GM23338 (cell line): ENCODE results near the gene UBE2V1. TPM values are rescaled to one million over a fixed set of nuclear protein-coding genes. Genes with fewer than 3 reads are reported as not detected.

Source experiments
- ATAC-seq: fragments of 200-7000 bp; cut with Tn5 transposase; 3 replicates; pipeline ENCODE4 v1.9.1; 2020
- DNase-seq: peaks from one replicate; pipeline ENCODE4 v3.0.0-alpha.2; 2015; ENCODE audit warnings: low spot score
- H2AFZ ChIP-seq: fragments of 200-600 bp; sonication (generic); 2 replicates; pipeline ENCODE4 v1.8.0; 2016; ENCODE audit warnings: antibody characterized with exemption, mild to moderate bottlenecking, moderate library complexity
- H3F3A ChIP-seq: fragments of 200-600 bp; sonication (generic); replicated peaks from 2 replicates; pipeline ENCODE4 v1.8.0; 2017; ENCODE audit warnings: antibody characterized with exemption, mixed run types, low read depth
- H3K27ac ChIP-seq: fragments of 200-600 bp; sonication (generic); 2 replicates; pipeline ENCODE4 v1.6.1; 2016; ENCODE audit warnings: low read depth
- H3K27me3 ChIP-seq: fragments of 200-600 bp; sonication (generic); 2 replicates; pipeline ENCODE4 v1.8.0; 2016; ENCODE audit warnings: mild to moderate bottlenecking, mixed run types, moderate library complexity; ENCODE audit not compliant: insufficient read depth
- H3K36me3 ChIP-seq: fragments of 200-600 bp; sonication (generic); 2 replicates; pipeline ENCODE4 v1.8.0; 2016; ENCODE audit warnings: mild to moderate bottlenecking; ENCODE audit not compliant: insufficient read depth
- H3K4me1 ChIP-seq: fragments of 200-600 bp; sonication (generic); 2 replicates; pipeline ENCODE4 v1.8.0; 2016; ENCODE audit warnings: mild to moderate bottlenecking, moderate library complexity; ENCODE audit not compliant: insufficient read depth
- H3K4me2 ChIP-seq: fragments of 200-600 bp; sonication (generic); 2 replicates; pipeline ENCODE4 v1.7.1; 2017; ENCODE audit warnings: mixed run types
- H3K4me3 ChIP-seq: fragments of 200-600 bp; sonication (generic); 2 replicates; pipeline ENCODE4 v1.6.1; 2016; ENCODE audit warnings: mixed run types
- H3K79me2 ChIP-seq: fragments of 200-600 bp; sonication (generic); replicated peaks from 2 replicates; pipeline ENCODE4 v1.8.0; 2017; ENCODE audit warnings: mild to moderate bottlenecking; ENCODE audit not compliant: insufficient read depth
- H3K9me2 ChIP-seq: fragments of 200-600 bp; sonication (generic); 2 replicates; pipeline ENCODE4 v1.8.0; 2017; ENCODE audit not compliant: insufficient read depth
- H4K20me1 ChIP-seq: fragments of 200-600 bp; sonication (generic); replicated peaks from 2 replicates; pipeline ENCODE4 v1.8.0; 2017; ENCODE audit warnings: mild to moderate bottlenecking; ENCODE audit not compliant: insufficient read depth
- H3K27ac Mint-ChIP-seq: 2 replicates; pipeline ENCODE4 v1.8.0; 2020; ENCODE audit warnings: inconsistent platforms, mild to moderate bottlenecking, moderate library complexity, mixed read lengths
- H3K27me3 Mint-ChIP-seq: 3 replicates; pipeline ENCODE4 v1.8.0; 2022; ENCODE audit warnings: low read depth, mild to moderate bottlenecking, moderate library complexity, mixed read lengths, inconsistent platforms; ENCODE audit not compliant: insufficient read depth, poor library complexity
- H3K36me3 Mint-ChIP-seq: 3 replicates; pipeline ENCODE4 v1.8.0; 2021; ENCODE audit warnings: low read depth, mild to moderate bottlenecking, inconsistent platforms, moderate library complexity, mixed read lengths
- H3K4me1 Mint-ChIP-seq: 3 replicates; pipeline ENCODE4 v1.8.0; 2020; ENCODE audit warnings: mild to moderate bottlenecking, inconsistent platforms, mixed read lengths
- H3K4me3 Mint-ChIP-seq: 3 replicates; pipeline ENCODE4 v1.8.0; 2021; ENCODE audit warnings: moderate library complexity, mild to moderate bottlenecking, inconsistent platforms, mixed read lengths
- H3K9me3 Mint-ChIP-seq: 3 replicates; pipeline ENCODE4 v1.8.0; 2020; ENCODE audit warnings: moderate library complexity, mild to moderate bottlenecking, inconsistent platforms, mixed read lengths
- CREB1 ChIP-seq: fragments of 250-450 bp; sonication (Bioruptor Pico); IDR thresholded peaks from 2 replicates; pipeline ENCODE4 v1.5.0; 2020; ENCODE audit warnings: low read depth, mild to moderate bottlenecking, moderate library complexity
- EZH2phosphoT487 ChIP-seq: fragments of 200-600 bp; sonication (generic); IDR thresholded peaks from one replicate; pipeline ENCODE4 v1.8.1; 2018; ENCODE audit warnings: antibody characterized with exemption; ENCODE audit not compliant: unreplicated experiment
- NANOG ChIP-seq: IDR thresholded peaks from 2 replicates; pipeline ENCODE4 v1.6.1; 2016; ENCODE audit warnings: antibody characterized with exemption, borderline replicate concordance
- POLR2AphosphoS5 ChIP-seq: IDR thresholded peaks from 2 replicates; pipeline ENCODE4 v1.6.1; 2016; ENCODE audit warnings: antibody characterized with exemption, low read depth
- ZNF114 ChIP-seq: fragments of 250-450 bp; sonication (Bioruptor Pico); IDR thresholded peaks from 2 replicates; pipeline ENCODE4 v1.5.0; 2020; ENCODE audit warnings: mild to moderate bottlenecking, moderate library complexity
- ZNF331 ChIP-seq: fragments of 250-450 bp; sonication (Bioruptor Pico); IDR thresholded peaks from 2 replicates; pipeline ENCODE4 v1.5.0; 2020; ENCODE audit warnings: low read depth, mild to moderate bottlenecking, moderate library complexity
- polyA plus RNA-seq: library from polyadenylated mRNA; unstranded; fragments of >200 nt; fragmentation: Nextera tagmentation; extraction: Ambion mirVana; gene quantifications from 2 replicates; pipeline ENCODE4 v1.2.1, GENCODE V29; 2016
- total RNA-seq: library from RNA; depleted of rRNA; stranded (reverse); fragments of >200 nt; shearing (Covaris generic); gene quantifications from 2 replicates; pipeline ENCODE4 v1.2.3, GENCODE V29; 2014
- TF ChIP-seq, protein P1 (sequence below): IDR thresholded peaks from one replicate; pipeline ENCODE4 v1.6.1; 2018; ENCODE audit warnings: antibody characterized with exemption; ENCODE audit not compliant: unreplicated experiment
- TF ChIP-seq, protein P2 (sequence below): IDR thresholded peaks from 2 replicates; pipeline ENCODE4 v1.6.1; 2016; ENCODE audit warnings: antibody characterized with exemption
- TF ChIP-seq, protein P3 (sequence below), 2 experiments: fragments of 200-600 bp in 1 of 2; sonication (generic) in 1 of 2; conservative IDR thresholded peaks; 2 replicates each; pipeline versions ENCODE4 v1.5.1 to v1.6.1; 2016 to 2017; ENCODE audit warnings: antibody characterized with exemption in 2 of 2, low read depth in 2 of 2, mild to moderate bottlenecking in 2 of 2, moderate library complexity in 1 of 2
- TF ChIP-seq, protein P4 (sequence below): fragments of 250-450 bp; sonication (Bioruptor Pico); IDR thresholded peaks from 2 replicates; pipeline ENCODE4 v1.5.0; 2020; ENCODE audit warnings: mild to moderate bottlenecking, moderate library complexity

UBE2V1 gene
- total and polyA plus RNA-seq, 2 experiments from 2014 or later: 105 to 302 TPM

DNA sequence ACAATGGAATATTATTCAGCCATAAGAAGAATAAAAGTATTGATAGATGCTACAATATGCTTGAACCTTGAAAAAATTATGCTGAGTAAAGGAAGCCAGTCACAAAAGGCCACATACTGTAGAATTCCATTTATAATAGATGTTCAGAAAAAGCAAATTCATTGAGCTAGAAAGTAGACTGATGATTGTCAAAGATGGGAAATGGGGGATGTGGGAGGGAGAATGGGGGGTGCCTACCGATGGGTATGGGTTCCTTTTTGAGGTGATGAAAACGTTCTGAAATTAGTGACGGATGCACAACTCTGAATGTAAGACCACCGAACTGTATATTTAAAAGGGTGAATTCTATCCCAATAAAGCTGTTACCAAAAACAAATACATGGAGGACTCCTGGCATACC lies 18.4 kb downstream of the UBE2V1 start:
- peaks cover 18% of the 10 kb centered on the region for H3K4me1 Mint-ChIP-seq
- TF ChIP-seq, protein P1, sequence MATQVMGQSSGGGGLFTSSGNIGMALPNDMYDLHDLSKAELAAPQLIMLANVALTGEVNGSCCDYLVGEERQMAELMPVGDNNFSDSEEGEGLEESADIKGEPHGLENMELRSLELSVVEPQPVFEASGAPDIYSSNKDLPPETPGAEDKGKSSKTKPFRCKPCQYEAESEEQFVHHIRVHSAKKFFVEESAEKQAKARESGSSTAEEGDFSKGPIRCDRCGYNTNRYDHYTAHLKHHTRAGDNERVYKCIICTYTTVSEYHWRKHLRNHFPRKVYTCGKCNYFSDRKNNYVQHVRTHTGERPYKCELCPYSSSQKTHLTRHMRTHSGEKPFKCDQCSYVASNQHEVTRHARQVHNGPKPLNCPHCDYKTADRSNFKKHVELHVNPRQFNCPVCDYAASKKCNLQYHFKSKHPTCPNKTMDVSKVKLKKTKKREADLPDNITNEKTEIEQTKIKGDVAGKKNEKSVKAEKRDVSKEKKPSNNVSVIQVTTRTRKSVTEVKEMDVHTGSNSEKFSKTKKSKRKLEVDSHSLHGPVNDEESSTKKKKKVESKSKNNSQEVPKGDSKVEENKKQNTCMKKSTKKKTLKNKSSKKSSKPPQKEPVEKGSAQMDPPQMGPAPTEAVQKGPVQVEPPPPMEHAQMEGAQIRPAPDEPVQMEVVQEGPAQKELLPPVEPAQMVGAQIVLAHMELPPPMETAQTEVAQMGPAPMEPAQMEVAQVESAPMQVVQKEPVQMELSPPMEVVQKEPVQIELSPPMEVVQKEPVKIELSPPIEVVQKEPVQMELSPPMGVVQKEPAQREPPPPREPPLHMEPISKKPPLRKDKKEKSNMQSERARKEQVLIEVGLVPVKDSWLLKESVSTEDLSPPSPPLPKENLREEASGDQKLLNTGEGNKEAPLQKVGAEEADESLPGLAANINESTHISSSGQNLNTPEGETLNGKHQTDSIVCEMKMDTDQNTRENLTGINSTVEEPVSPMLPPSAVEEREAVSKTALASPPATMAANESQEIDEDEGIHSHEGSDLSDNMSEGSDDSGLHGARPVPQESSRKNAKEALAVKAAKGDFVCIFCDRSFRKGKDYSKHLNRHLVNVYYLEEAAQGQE: no peak
- TF ChIP-seq EZH2phosphoT487: no peak
- no peak for TF ChIP-seq POLR2AphosphoS5
- TF ChIP-seq, protein P2, sequence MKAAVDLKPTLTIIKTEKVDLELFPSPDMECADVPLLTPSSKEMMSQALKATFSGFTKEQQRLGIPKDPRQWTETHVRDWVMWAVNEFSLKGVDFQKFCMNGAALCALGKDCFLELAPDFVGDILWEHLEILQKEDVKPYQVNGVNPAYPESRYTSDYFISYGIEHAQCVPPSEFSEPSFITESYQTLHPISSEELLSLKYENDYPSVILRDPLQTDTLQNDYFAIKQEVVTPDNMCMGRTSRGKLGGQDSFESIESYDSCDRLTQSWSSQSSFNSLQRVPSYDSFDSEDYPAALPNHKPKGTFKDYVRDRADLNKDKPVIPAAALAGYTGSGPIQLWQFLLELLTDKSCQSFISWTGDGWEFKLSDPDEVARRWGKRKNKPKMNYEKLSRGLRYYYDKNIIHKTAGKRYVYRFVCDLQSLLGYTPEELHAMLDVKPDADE: no peak
- TF ChIP-seq, protein P3, sequence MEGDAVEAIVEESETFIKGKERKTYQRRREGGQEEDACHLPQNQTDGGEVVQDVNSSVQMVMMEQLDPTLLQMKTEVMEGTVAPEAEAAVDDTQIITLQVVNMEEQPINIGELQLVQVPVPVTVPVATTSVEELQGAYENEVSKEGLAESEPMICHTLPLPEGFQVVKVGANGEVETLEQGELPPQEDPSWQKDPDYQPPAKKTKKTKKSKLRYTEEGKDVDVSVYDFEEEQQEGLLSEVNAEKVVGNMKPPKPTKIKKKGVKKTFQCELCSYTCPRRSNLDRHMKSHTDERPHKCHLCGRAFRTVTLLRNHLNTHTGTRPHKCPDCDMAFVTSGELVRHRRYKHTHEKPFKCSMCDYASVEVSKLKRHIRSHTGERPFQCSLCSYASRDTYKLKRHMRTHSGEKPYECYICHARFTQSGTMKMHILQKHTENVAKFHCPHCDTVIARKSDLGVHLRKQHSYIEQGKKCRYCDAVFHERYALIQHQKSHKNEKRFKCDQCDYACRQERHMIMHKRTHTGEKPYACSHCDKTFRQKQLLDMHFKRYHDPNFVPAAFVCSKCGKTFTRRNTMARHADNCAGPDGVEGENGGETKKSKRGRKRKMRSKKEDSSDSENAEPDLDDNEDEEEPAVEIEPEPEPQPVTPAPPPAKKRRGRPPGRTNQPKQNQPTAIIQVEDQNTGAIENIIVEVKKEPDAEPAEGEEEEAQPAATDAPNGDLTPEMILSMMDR (conservative IDR thresholded peaks at IDR 0.05; ENCODE audit: low read depth in 2 of 2): no peak
- TF ChIP-seq NANOG: no peak
- no peak for TF ChIP-seq ZNF331 (CRISPR knock-in tag)
- no peak for TF ChIP-seq ZNF114 (CRISPR knock-in tag)
- TF ChIP-seq, protein P4, sequence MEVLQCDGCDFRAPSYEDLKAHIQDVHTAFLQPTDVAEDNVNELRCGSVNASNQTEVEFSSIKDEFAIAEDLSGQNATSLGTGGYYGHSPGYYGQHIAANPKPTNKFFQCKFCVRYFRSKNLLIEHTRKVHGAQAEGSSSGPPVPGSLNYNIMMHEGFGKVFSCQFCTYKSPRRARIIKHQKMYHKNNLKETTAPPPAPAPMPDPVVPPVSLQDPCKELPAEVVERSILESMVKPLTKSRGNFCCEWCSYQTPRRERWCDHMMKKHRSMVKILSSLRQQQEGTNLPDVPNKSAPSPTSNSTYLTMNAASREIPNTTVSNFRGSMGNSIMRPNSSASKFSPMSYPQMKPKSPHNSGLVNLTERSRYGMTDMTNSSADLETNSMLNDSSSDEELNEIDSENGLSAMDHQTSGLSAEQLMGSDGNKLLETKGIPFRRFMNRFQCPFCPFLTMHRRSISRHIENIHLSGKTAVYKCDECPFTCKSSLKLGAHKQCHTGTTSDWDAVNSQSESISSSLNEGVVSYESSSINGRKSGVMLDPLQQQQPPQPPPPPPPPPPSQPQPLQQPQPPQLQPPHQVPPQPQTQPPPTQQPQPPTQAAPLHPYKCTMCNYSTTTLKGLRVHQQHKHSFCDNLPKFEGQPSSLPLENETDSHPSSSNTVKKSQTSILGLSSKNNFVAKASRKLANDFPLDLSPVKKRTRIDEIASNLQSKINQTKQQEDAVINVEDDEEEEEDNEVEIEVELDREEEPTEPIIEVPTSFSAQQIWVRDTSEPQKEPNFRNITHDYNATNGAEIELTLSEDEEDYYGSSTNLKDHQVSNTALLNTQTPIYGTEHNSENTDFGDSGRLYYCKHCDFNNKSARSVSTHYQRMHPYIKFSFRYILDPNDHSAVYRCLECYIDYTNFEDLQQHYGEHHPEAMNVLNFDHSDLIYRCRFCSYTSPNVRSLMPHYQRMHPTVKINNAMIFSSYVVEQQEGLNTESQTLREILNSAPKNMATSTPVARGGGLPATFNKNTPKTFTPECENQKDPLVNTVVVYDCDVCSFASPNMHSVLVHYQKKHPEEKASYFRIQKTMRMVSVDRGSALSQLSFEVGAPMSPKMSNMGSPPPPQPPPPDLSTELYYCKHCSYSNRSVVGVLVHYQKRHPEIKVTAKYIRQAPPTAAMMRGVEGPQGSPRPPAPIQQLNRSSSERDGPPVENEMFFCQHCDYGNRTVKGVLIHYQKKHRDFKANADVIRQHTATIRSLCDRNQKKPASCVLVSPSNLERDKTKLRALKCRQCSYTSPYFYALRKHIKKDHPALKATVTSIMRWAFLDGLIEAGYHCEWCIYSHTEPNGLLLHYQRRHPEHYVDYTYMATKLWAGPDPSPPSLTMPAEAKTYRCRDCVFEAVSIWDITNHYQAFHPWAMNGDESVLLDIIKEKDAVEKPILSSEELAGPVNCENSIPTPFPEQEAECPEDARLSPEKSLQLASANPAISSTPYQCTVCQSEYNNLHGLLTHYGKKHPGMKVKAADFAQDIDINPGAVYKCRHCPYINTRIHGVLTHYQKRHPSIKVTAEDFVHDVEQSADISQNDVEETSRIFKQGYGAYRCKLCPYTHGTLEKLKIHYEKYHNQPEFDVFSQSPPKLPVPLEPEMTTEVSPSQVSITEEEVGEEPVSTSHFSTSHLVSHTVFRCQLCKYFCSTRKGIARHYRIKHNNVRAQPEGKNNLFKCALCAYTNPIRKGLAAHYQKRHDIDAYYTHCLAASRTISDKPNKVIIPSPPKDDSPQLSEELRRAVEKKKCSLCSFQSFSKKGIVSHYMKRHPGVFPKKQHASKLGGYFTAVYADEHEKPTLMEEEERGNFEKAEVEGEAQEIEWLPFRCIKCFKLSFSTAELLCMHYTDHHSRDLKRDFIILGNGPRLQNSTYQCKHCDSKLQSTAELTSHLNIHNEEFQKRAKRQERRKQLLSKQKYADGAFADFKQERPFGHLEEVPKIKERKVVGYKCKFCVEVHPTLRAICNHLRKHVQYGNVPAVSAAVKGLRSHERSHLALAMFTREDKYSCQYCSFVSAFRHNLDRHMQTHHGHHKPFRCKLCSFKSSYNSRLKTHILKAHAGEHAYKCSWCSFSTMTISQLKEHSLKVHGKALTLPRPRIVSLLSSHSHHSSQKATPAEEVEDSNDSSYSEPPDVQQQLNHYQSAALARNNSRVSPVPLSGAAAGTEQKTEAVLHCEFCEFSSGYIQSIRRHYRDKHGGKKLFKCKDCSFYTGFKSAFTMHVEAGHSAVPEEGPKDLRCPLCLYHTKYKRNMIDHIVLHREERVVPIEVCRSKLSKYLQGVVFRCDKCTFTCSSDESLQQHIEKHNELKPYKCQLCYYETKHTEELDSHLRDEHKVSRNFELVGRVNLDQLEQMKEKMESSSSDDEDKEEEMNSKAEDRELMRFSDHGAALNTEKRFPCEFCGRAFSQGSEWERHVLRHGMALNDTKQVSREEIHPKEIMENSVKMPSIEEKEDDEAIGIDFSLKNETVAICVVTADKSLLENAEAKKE (CRISPR knock-in tag): no peak
- TF ChIP-seq CREB1 (CRISPR knock-in tag): no peak
- no peak for ATAC-seq

More for the DNA sequence above, 18.4 kb downstream of the UBE2V1 start:
- no peaks in the 10 kb centered on the region for H3K9me3 Mint-ChIP-seq
- no peaks in the 10 kb centered on the region for H3K27me3 Mint-ChIP-seq
- DNase-seq: no peak
- H3K36me3 ChIP-seq: peaks cover 11% of the 10 kb centered on the region; the same call in 1 of the 2 replicates
- H3K79me2 ChIP-seq: peaks cover 91% of the 10 kb centered on the region
- H3K4me3 ChIP-seq: no peak overlapping the region
- H3F3A ChIP-seq: peaks cover 13% of the 10 kb centered on the region; the same call in 1 of the 2 replicates
- peaks cover 41% of the 10 kb centered on the region for H3K36me3 Mint-ChIP-seq
- no peaks in the 10 kb centered on the region for H3K27me3 ChIP-seq
- H3K4me1 ChIP-seq: peaks cover 20% of the 10 kb centered on the region; the same call in 1 of the 2 replicates
- H2AFZ ChIP-seq: no peak overlapping the region
- no peaks in the 10 kb centered on the region for H3K9me2 ChIP-seq
- H3K4me2 ChIP-seq: no peak overlapping the region
- peaks cover 51% of the 10 kb centered on the region for H4K20me1 ChIP-seq
- no peak overlapping the region for H3K4me3 Mint-ChIP-seq
- H3K27ac Mint-ChIP-seq: no peak overlapping the region
- no peak overlapping the region for H3K27ac ChIP-seq
